ENCODE measurements around the gene LRRC25.

LRRC25 gene

GRCh38 chr19:18427080-18427742 is 29.8 kb upstream of the LRRC25 start:
- H3K9ac ChIP-seq (ENCODE audit: low read depth, low read length) = no peak overlapping the region
- no peaks in the 10 kb centered on the region for H3K36me3 ChIP-seq (ENCODE audit: control insufficient read depth, insufficient read depth, low read length)
- no peaks in the 10 kb centered on the region for H3K27me3 ChIP-seq (ENCODE audit: control insufficient read depth, insufficient read depth, low read length)
- H3K4me1 ChIP-seq (ENCODE audit: control insufficient read depth, insufficient read depth, low read length) = peaks cover 4% of the 10 kb centered on the region
- H3K4me3 ChIP-seq (ENCODE audit: low read depth, low read length) = no peak overlapping the region
- H3K9me3 ChIP-seq (ENCODE audit: control insufficient read depth, insufficient read depth, low read length) = no peaks in the 10 kb centered on the region

- peaks cover 3% of the 10 kb centered on the region for H3K4me1 ChIP-seq (ENCODE audit: control insufficient read depth, insufficient read depth, low read length)
- H3K4me3 ChIP-seq (ENCODE audit: low read depth, low read length) = no peak overlapping the region
- H3K9me3 ChIP-seq (ENCODE audit: control insufficient read depth, insufficient read depth, low read length) = no peaks in the 10 kb centered on the region
- H3K27me3 ChIP-seq (ENCODE audit: control insufficient read depth, insufficient read depth, low read length) = no peaks in the 10 kb centered on the region
- no peaks in the 10 kb centered on the region for H3K36me3 ChIP-seq (ENCODE audit: control insufficient read depth, insufficient read depth, low read length)
- H3K9ac ChIP-seq (ENCODE audit: low read depth, low read length) = no peak overlapping the region
Observed at GRCh38 chr19:18426416-18426767, 29.0 kb upstream of the LRRC25 start.

- Histone ChIP-seq H3K27me3 (ENCODE audit: control insufficient read depth, insufficient read depth, low read length) (no peaks in the 10 kb centered on the region), H3K9me3 (ENCODE audit: control insufficient read depth, insufficient read depth, low read length) (no peaks in the 10 kb centered on the region), H3K36me3 (ENCODE audit: control insufficient read depth, insufficient read depth, low read length) (no peaks in the 10 kb centered on the region), H3K9ac (ENCODE audit: low read depth, low read length) (no peak overlapping the region), H3K4me1 (ENCODE audit: control insufficient read depth, insufficient read depth, low read length) (peaks cover 3% of the 10 kb centered on the region), H3K4me3 (ENCODE audit: low read depth, low read length) (no peak overlapping the region)
Observed at GRCh38 chr19:18425515-18426415, 28.3 kb upstream of the LRRC25 start.

GRCh38 chr19:18424890-18425514 is 27.6 kb upstream of the LRRC25 start:
- H3K9ac ChIP-seq (ENCODE audit: low read depth, low read length) = no peak overlapping the region
- H3K9me3 ChIP-seq (ENCODE audit: control insufficient read depth, insufficient read depth, low read length) = no peaks in the 10 kb centered on the region
- H3K36me3 ChIP-seq (ENCODE audit: control insufficient read depth, insufficient read depth, low read length) = no peaks in the 10 kb centered on the region
- H3K4me1 ChIP-seq (ENCODE audit: control insufficient read depth, insufficient read depth, low read length) = peaks cover 3% of the 10 kb centered on the region
- no peak overlapping the region for H3K4me3 ChIP-seq (ENCODE audit: low read depth, low read length)
- peaks cover 3% of the 10 kb centered on the region for H3K27me3 ChIP-seq (ENCODE audit: control insufficient read depth, insufficient read depth, low read length)

- Histone ChIP-seq H3K27me3 (ENCODE audit: control insufficient read depth, insufficient read depth, low read length) (peaks cover 3% of the 10 kb centered on the region), H3K9ac (ENCODE audit: low read depth, low read length) (no peak overlapping the region), H3K4me3 (ENCODE audit: low read depth, low read length) (no peak overlapping the region)
Observed at GRCh38 chr19:18424122-18424889, 26.9 kb upstream of the LRRC25 start.

GRCh38 chr19:18423258-18424020 is 26.0 kb upstream of the LRRC25 start:
- Histone ChIP-seq H3K4me1 (ENCODE audit: control insufficient read depth, insufficient read depth, low read length) (peaks cover 5% of the 10 kb centered on the region), H3K9ac (ENCODE audit: low read depth, low read length) (no peak overlapping the region), H3K27me3 (ENCODE audit: control insufficient read depth, insufficient read depth, low read length) (peaks cover 8% of the 10 kb centered on the region), H3K9me3 (ENCODE audit: control insufficient read depth, insufficient read depth, low read length) (no peaks in the 10 kb centered on the region), H3K36me3 (ENCODE audit: control insufficient read depth, insufficient read depth, low read length) (no peaks in the 10 kb centered on the region), H3K4me3 (ENCODE audit: low read depth, low read length) (no peak overlapping the region)

More at GRCh38 chr19:18424122-18424889, 26.9 kb upstream of the LRRC25 start:
- Histone ChIP-seq H3K9me3 (ENCODE audit: control insufficient read depth, insufficient read depth, low read length) (no peaks in the 10 kb centered on the region), H3K36me3 (ENCODE audit: control insufficient read depth, insufficient read depth, low read length) (no peaks in the 10 kb centered on the region), H3K4me1 (ENCODE audit: control insufficient read depth, insufficient read depth, low read length) (peaks cover 3% of the 10 kb centered on the region)

- Histone ChIP-seq H3K4me1 (ENCODE audit: control insufficient read depth, insufficient read depth, low read length) (peaks cover 5% of the 10 kb centered on the region), H3K4me3 (ENCODE audit: low read depth, low read length) (no peak overlapping the region), H3K27me3 (ENCODE audit: control insufficient read depth, insufficient read depth, low read length) (peaks cover 15% of the 10 kb centered on the region), H3K9me3 (ENCODE audit: control insufficient read depth, insufficient read depth, low read length) (no peaks in the 10 kb centered on the region), H3K9ac (ENCODE audit: low read depth, low read length) (no peak overlapping the region), H3K36me3 (ENCODE audit: control insufficient read depth, insufficient read depth, low read length) (no peaks in the 10 kb centered on the region)
Observed at GRCh38 chr19:18422530-18423191, 25.2 kb upstream of the LRRC25 start.

GRCh38 chr19:18421371-18421959 is 24.0 kb upstream of the LRRC25 start:
- Histone ChIP-seq H3K4me3 (ENCODE audit: low read depth, low read length) (no peak overlapping the region), H3K4me1 (ENCODE audit: control insufficient read depth, insufficient read depth, low read length) (peaks cover 5% of the 10 kb centered on the region), H3K36me3 (ENCODE audit: control insufficient read depth, insufficient read depth, low read length) (no peaks in the 10 kb centered on the region), H3K9me3 (ENCODE audit: control insufficient read depth, insufficient read depth, low read length) (no peaks in the 10 kb centered on the region), H3K9ac (ENCODE audit: low read depth, low read length) (no peak overlapping the region), H3K27me3 (ENCODE audit: control insufficient read depth, insufficient read depth, low read length) (peaks cover 15% of the 10 kb centered on the region)

- Histone ChIP-seq H3K36me3 (ENCODE audit: control insufficient read depth, insufficient read depth, low read length) (no peaks in the 10 kb centered on the region), H3K9me3 (ENCODE audit: control insufficient read depth, insufficient read depth, low read length) (no peaks in the 10 kb centered on the region), H3K27me3 (ENCODE audit: control insufficient read depth, insufficient read depth, low read length) (peaks cover 15% of the 10 kb centered on the region), H3K4me1 (ENCODE audit: control insufficient read depth, insufficient read depth, low read length) (peaks cover 5% of the 10 kb centered on the region), H3K4me3 (ENCODE audit: low read depth, low read length) (no peak overlapping the region), H3K9ac (ENCODE audit: low read depth, low read length) (no peak overlapping the region)
Observed at GRCh38 chr19:18420930-18421329, 23.5 kb upstream of the LRRC25 start.

- Histone ChIP-seq H3K9ac (ENCODE audit: low read depth, low read length) (no peak overlapping the region), H3K27me3 (ENCODE audit: control insufficient read depth, insufficient read depth, low read length) (peaks cover 15% of the 10 kb centered on the region), H3K4me3 (ENCODE audit: low read depth, low read length) (peak overlapping the region; percentile 50), H3K36me3 (ENCODE audit: control insufficient read depth, insufficient read depth, low read length) (no peaks in the 10 kb centered on the region), H3K9me3 (ENCODE audit: control insufficient read depth, insufficient read depth, low read length) (no peaks in the 10 kb centered on the region), H3K4me1 (ENCODE audit: control insufficient read depth, insufficient read depth, low read length) (peaks cover 7% of the 10 kb centered on the region)
Observed at GRCh38 chr19:18419699-18420460, 22.5 kb upstream of the LRRC25 start.
